ENCODE measurements around the gene SPAG7.

DNA sequence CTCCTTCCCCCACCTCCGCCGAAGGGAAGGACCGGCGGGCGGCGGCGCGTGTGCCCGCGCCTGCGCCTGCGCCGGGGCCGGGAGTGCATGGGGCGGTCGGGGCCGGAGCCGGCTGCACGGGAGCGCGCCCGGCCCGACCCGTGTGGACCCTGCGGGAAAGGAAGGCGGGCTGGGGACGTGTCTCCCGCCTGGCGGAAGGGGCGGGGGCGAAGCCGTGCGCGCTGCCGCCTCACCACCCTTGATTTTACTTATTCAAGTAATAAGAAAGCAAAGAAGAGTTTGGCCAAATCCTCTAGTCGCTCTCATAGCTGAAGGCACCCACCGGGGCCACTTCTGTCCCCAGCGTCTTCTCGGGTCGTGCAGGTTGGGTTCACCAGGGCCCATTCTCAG lies 18.7 kb downstream of the SPAG7 start:
- TF ChIP-seq CTCF (IDR thresholded peaks at IDR 0.05) (no peak), POLR2A (IDR thresholded peaks at IDR 0.05) (no peak)
